H1 (cell line): Measurements from ENCODE around the gene DTL.

Experiments
- EZH2 ChIP-seq: fragments of 200-600 bp; sonication (generic); IDR thresholded peaks from 2 replicates; pipeline ENCODE4 v1.7.1; 2012; ENCODE audit warnings: low read depth, mild to moderate bottlenecking, moderate library complexity, low read length, inconsistent platforms; ENCODE audit not compliant: severe bottlenecking
- JUND ChIP-seq: IDR thresholded peaks from 2 replicates; pipeline ENCODE4 v1.6.1; 2011; ENCODE audit warnings: mild to moderate bottlenecking, improper control_type of control experiment, low read length
- POLR2A ChIP-seq, 2 experiments: IDR thresholded peaks; 1 replicate in 1 of 2; 2 replicates in 1 of 2; pipeline ENCODE4 v1.6.1; 2011; ENCODE audit warnings: low read depth in 2 of 2, low read length in 2 of 2, mild to moderate bottlenecking in 2 of 2; ENCODE audit errors: control extremely low read depth in 1 of 2
- TEAD4 ChIP-seq: IDR thresholded peaks from 2 replicates; pipeline ENCODE4 v1.6.1; 2012; ENCODE audit warnings: low read depth, low read length, inconsistent platforms, mixed read lengths
- TF ChIP-seq, protein P1 (sequence below), 3 experiments: IDR thresholded peaks; 1 replicate in 2 of 3; 2 replicates in 1 of 3; pipeline versions ENCODE4 v1.5.1 to v1.6.1; 2011; ENCODE audit warnings: low read length in 3 of 3, mild to moderate bottlenecking in 3 of 3, inconsistent platforms in 2 of 3, low read depth in 1 of 3, moderate library complexity in 1 of 3; ENCODE audit not compliant: insufficient read depth in 1 of 3; ENCODE audit errors: control extremely low read depth in 1 of 3

DNA sequence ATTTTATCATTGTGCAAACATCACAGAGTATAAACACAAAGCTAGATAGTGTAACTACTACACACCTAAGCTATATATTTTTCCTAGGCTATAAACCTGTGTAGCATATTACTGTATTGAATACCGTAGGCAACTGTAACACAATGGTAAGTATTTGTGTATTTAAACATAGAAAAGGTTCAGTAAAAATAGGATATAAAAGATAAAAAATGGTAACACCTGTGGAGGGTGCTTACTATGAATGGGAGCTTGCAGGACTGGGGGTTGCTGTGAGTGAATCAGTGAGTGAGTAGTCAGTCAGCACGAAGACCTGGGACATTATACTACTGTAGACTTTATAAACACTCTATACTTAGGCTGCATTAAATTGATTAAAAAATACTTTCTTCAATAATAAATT lies 4.1 kb downstream of the DTL start:
- TF ChIP-seq, protein P1, sequence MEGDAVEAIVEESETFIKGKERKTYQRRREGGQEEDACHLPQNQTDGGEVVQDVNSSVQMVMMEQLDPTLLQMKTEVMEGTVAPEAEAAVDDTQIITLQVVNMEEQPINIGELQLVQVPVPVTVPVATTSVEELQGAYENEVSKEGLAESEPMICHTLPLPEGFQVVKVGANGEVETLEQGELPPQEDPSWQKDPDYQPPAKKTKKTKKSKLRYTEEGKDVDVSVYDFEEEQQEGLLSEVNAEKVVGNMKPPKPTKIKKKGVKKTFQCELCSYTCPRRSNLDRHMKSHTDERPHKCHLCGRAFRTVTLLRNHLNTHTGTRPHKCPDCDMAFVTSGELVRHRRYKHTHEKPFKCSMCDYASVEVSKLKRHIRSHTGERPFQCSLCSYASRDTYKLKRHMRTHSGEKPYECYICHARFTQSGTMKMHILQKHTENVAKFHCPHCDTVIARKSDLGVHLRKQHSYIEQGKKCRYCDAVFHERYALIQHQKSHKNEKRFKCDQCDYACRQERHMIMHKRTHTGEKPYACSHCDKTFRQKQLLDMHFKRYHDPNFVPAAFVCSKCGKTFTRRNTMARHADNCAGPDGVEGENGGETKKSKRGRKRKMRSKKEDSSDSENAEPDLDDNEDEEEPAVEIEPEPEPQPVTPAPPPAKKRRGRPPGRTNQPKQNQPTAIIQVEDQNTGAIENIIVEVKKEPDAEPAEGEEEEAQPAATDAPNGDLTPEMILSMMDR (IDR thresholded peaks at IDR 0.05; ENCODE audit: control extremely low read depth in 1 of 3, insufficient read depth in 1 of 3, low read depth in 1 of 3, low read length in 3 of 3), result no peak
- TF ChIP-seq TEAD4, result no peak
- TF ChIP-seq JUND, result no peak
- TF ChIP-seq POLR2A (IDR thresholded peaks at IDR 0.05; ENCODE audit: control extremely low read depth in 1 of 2, low read depth in 2 of 2, low read length in 2 of 2), result no peak
- TF ChIP-seq EZH2, result no peak
